ENCODE measurements around the gene EXOC2. TPM values are rescaled to one million over a fixed set of nuclear protein-coding genes. Genes with fewer than 3 reads are reported as not detected.

Gene EXOC2
- total and polyA plus RNA-seq, 2 donors (not counting 3 experiments of a cell fraction or from before 2014, with no cell fraction given) = 18.2 to 30.8 TPM

Other genes with a start within 250 kb of the EXOC2 start
- 1.2 and 1.8 TPM in 2 replicates for gene HUS1B, start 36.0 kb downstream of the EXOC2 start, total RNA-seq
- gene HUS1B, start 36.0 kb downstream of the EXOC2 start, polyA plus RNA-seq = 0.25 and 0.33 TPM in 2 replicates